ENCODE data around the gene REEP3.
"Not testable (repeated sequence)": the region's sequence is repeated elsewhere in the genome, so short reads cannot be mapped to it uniquely, and the experiment has no call there.

Gene REEP3

DNA sequence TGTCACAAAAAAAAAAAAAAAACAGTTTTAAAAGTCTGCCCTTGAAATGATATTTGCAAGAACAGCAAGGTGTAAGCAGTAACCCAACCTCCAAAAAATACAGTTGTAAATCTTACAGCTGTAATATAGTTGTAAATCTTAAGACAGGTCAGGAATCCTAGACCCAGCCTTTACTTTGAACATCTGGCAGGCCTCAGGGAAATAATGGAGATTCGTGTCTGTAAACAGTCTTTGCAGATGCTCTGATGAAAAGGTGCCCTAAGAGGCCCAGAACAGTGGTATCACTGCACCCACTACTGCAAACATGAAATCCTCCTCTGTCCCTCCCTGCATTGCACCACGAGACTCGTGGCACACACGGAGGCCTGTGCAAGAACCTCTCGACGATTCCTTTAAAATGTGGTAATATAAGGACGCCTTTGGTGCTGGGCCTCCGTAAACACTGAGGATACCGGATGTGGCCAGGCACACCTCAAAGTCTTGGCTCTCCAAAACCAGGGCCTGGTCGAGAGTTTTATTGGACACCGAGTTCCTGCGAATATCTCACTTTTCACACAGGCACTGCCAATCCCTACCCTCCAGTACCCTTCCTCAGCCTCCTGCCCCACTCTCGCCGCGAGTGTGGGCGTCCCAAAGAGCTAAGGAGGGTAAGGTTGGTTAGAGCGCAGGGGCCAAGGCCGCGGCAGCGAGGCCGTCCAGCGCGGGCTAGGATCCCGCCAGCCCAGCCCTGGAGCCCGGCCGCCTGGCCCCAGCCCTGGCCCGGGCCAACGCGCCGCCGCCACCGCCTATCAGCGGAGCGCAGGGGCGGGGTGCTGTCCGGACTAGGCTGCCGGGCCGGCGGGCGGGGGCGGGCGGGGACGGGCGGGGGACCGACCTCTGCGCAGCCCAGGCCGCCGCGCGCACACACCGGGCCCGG is at the start of gene REEP3:
REEP3 (plus strand) TSS at position 902 of the 916 bp plus-strand sequence. CDS start 145 bp downstream, outside the sequence.
- in situ Hi-C loops (cut with MboI; ENCODE audit: low sequenced_read_pairs) = no loop called here

DNA sequence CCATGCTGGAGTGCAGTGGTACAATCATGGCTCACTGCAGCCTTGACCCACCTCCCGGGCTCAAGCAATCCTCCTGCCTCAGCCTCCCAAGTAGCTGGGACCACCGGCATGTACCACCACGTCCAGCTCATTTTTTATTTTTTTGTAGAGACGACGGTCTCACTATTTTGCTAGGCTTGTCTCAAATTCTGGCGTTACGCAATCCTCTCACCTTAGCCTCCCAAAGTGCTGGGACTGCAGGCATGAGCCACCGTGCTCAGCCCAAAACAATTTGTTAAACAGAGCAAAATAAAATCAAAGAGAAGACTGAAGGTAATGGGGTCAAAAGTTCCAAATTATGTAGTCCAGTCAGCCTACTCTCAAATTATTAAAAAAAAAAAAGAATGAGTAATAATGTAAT is 46.7 kb upstream of the REEP3 start:
- in situ Hi-C loops (cut with MboI; ENCODE audit: low sequenced_read_pairs) = no loop called here

DNA sequence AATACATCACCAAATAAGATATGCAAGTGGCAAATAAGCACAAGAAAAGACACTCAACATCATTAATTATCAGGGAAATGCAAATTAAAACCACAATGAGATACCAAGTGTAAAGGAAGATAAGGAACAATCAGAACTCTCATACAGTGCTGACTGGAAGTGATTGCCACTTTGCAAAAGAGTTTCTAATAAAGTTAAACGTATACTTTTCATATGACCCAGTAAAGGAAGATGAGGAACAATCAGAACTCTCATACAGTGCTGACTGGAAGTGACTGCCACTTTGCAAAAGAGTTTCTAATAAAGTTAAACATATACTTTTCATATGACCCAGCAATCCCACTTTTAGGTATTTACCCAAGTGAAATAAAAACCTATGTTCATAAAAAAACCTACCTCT is 43.3 kb upstream of the REEP3 start:
- in situ Hi-C loops (cut with MboI; ENCODE audit: low sequenced_read_pairs) = no loop called here

GRCh38 chr10:63478564-63478963 is 42.6 kb upstream of the REEP3 start:
- in situ Hi-C loops (cut with MboI; ENCODE audit: low sequenced_read_pairs) = no loop called here

GRCh38 chr10:63480237-63480636 is 41.0 kb upstream of the REEP3 start:
- in situ Hi-C loops (cut with MboI; ENCODE audit: low sequenced_read_pairs) = no loop called here

DNA sequence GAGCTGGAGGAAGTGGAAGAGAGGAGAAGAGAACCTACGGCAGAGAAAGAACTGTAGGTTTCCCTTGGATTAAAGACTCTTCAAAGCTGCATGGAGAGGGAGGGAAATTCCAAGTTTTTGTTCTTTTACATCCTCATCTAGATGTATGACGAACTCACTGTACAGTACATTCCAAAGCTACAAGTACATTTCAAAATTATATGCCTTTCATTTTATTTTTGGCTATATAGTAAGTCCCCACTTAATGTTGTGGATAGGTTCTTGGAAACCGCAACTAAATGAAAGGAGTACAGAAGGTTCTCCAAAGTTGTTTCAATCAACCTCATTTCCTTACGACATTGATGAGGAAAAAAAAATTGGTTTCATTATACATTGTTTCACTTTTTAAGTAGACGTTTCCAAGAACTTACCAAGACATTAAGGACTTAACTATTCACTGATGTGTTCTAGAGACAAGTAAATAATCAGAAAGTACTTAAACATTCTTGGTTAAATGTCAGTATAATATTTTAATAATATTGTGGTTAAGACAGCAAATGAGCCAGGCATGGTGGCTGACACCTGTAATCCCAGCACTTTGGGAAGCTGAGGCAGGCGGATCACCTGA is 39.3 kb upstream of the REEP3 start:
- in situ Hi-C loops (cut with MboI; ENCODE audit: low sequenced_read_pairs) = no loop called here

- in situ Hi-C loops (cut with MboI; ENCODE audit: low sequenced_read_pairs) = no loop called here
These were observed 37.2 kb upstream of the REEP3 start for GRCh38 chr10:63483983-63484382.

DNA sequence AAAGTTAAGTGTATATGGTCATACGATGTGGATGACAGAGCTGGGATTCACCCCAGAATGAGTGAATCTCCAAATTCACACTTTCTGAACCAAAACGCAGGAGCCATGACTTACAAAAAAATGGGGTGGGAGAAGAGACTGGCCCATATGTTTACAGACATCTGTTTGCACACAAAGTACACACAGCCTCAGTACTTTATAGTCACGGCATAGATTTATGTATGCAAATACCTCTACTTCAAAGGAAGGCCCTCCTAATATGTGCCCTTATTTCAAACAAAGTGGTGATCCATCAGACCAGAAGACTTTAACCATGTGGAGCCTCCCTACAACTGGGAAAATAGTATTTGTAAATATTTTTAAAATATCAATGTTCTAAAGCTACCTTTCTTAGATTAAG is 33.2 kb upstream of the REEP3 start:
- in situ Hi-C loops (cut with MboI; ENCODE audit: low sequenced_read_pairs) = no loop called here

GRCh38 chr10:63489838-63490237 is 31.4 kb upstream of the REEP3 start:
- in situ Hi-C loops (cut with MboI; ENCODE audit: low sequenced_read_pairs) = no loop called here

DNA sequence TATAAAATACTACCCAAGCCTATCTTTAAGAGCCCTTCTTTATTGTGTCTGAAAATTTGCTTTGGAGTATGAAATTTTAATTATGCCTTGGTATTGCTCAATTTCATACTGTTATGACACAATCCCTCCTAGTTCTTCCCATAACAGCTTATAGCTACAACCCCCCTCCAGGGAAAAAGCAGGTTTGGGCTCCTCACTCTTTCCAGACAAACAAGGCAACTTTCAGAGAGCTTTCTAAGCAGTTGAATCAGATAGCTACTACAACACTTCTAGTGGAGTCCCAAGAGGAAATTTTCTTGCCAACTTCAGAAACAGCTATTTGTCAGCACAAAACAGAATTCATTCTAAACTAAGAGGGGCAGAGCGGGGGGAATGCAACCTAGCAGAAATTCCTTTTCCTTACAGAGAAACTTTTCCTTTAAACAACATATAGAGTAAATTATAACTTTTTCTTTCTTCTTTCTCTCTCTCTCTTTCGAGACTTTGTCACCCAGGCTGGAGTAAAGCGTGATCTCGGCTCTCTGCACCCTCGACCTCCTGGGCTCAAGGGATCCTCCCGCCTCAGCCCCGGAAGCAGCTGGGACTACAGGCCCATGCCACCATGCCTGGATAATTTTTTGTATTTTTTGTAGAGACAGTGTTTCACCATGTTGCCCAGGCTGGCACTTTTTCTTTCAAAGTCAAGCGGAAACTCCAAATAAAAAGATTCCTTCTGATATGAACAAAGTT is 29.4 kb upstream of the REEP3 start:
- in situ Hi-C loops (cut with MboI; ENCODE audit: low sequenced_read_pairs) = no loop called here

- in situ Hi-C loops (cut with MboI; ENCODE audit: low sequenced_read_pairs) = not testable (repeated sequence)
These were observed 28.9 kb upstream of the REEP3 start for GRCh38 chr10:63492317-63492690.

GRCh38 chr10:63493004-63493403 is 28.2 kb upstream of the REEP3 start:
- in situ Hi-C loops (cut with MboI; ENCODE audit: low sequenced_read_pairs) = no loop called here

DNA sequence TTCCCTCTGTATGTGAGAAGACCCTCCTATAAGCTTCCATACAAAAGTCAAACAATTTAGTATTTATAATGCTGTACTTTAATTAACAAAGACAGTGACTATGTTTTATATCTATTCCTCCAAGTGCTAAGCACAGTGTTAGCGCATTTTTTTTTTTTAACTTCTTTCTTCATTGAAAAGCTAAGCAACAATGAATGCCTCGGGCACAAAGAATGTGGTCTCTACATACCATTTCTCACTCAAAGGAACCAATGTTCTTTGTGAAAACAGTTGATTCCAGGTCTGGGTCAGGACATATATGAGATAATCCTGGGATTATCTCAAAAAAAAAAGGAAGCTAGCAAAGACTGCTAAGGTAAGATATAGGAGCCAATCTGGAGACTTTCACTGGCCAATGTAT is 26.2 kb upstream of the REEP3 start:
- in situ Hi-C loops (cut with MboI; ENCODE audit: low sequenced_read_pairs) = no loop called here

DNA sequence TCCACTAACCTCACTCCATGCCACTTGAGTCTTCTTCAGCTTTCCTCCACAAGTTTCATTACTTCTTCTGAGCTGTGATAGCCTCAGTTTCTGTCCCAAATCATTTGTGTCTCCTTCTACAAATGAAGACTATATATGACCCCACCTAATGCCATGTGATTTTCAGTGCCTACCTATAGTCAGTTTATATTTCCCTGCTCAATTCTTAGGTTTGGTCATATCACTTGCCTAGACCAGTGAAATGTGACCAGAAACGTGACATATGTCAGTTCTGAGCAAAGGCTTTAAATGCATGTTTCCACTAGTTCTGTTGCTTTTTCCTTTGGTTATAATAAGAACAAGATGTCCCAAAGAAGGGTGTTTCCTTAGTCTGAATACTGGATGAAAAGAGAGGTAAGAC is 24.6 kb upstream of the REEP3 start:
- in situ Hi-C loops (cut with MboI; ENCODE audit: low sequenced_read_pairs) = no loop called here

GRCh38 chr10:63497321-63497720 is 23.9 kb upstream of the REEP3 start:
- in situ Hi-C loops (cut with MboI; ENCODE audit: low sequenced_read_pairs) = no loop called here

DNA sequence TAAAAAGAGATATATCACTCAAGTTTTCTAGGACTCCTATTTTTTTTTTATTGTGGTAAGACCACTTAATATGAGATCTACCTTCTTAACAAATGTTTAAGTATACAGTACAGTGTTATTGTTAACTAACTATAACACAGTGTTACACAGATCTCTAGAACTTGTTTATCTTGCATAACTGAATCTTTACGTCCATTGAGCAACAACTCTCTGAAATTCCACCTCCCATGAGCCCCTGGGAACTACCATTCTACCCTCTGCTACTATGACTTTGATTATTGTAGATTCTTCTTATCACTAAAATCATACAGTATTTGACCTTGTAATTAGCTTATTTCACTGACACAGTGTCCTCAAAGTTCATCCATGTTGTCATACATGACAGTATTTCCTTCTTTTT is 22.5 kb upstream of the REEP3 start:
- in situ Hi-C loops (cut with MboI; ENCODE audit: low sequenced_read_pairs) = no loop called here

DNA sequence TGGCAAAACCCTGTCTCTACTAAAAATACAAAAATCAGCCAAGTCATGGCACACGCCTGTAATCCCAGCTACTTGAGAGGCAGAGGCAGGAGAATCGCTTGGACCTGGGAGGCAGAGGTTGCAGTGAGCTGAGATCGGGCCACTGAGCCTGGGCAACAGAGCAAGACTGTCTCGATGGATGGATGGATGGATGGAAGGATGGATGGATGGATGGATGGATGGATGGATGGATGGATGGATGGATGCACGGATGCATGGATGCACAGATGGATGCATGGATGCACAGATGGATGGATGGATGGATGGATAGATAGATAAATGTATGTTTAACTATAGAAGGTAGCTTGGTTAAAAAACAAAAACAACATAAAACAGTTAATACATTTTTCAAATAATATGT is 20.6 kb upstream of the REEP3 start:
- in situ Hi-C loops (cut with MboI; ENCODE audit: low sequenced_read_pairs) = not testable (repeated sequence)

- in situ Hi-C loops (cut with MboI; ENCODE audit: low sequenced_read_pairs) = no loop called here
These were observed 19.2 kb upstream of the REEP3 start for GRCh38 chr10:63501954-63502353.

- in situ Hi-C loops (cut with MboI; ENCODE audit: low sequenced_read_pairs) = no loop called here
These were observed 18.4 kb upstream of the REEP3 start for GRCh38 chr10:63502832-63503231.

DNA sequence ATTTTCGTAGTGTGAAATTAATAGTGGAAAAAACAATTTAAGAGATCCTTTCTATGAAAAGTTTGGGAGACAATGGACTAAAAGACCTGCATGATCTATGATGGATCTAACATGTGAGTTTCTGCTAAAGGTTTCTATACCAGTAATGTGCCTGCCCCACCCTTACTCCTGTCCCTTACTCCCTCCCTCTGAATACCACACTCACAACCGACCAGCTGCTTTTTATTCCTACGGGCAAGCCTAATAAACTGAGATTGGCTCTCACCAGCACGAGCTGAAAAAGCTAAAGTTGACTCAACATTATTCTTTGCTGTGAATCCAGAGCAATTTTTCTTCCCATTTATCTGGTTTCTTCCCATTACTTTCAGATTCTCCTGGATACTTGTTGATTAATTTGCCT is 17.8 kb upstream of the REEP3 start:
- in situ Hi-C loops (cut with MboI; ENCODE audit: low sequenced_read_pairs) = no loop called here

DNA sequence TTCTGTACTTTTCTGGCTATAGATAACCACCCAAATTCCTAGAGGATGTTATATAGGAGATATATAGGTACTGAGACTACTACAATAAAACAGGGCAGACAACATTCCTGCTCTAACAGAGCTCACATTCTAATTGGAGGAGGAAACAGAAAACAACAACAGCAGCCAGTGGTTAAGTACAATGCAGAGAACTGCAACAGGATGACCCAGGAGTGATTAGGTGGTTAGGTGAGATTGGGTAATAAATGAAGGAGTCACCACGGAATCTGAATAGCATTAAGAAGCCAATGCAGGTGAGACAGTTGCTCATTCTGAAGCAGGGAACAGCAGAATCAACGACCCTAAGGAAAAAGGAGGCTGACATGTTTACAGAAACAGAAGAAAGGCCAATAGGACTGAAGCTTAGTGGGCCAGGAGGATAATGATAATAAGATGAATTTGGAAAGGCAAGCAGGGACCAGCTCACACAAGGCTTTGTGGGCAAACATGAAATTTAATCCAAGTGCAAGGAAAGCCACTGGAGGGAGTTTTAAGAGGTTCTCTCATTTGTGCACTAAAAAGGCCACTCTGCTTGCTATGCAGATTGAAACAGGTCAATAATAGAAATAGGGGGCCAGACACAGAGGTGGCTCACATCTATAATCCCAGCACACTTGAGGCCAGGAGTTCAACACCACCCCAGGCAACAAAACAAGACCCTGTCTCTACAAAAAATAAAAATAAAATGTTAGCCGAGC is 16.9 kb upstream of the REEP3 start:
- in situ Hi-C loops (cut with MboI; ENCODE audit: low sequenced_read_pairs) = no loop called here

Data from hTERT RPE-1 (cell line).